ENCODE results near the gene SRI. TPM values are rescaled to one million over a fixed set of nuclear protein-coding genes. Genes with fewer than 3 reads are reported as not detected.

The SRI gene
- total RNA-seq, 1 experiment from 2014 or later: 136 TPM

GRCh38 chr7:88253640-88254039 is 33.8 kb upstream of the SRI start:
- DNase-seq: no peak
- Histone ChIP-seq H3K27me3 (ENCODE audit: insufficient read depth, low read length) (no peaks in the 10 kb centered on the region), H4K5ac (ENCODE audit: insufficient read length, low read depth, low read length) (no peak overlapping the region), H3K23ac (ENCODE audit: insufficient read length, low read depth, low read length) (no peak overlapping the region), H2BK120ac (ENCODE audit: low read depth, low read length, poor library complexity, severe bottlenecking) (no peak overlapping the region), H4K91ac (ENCODE audit: insufficient read length, low read depth, low read length) (no peak overlapping the region), H3K4me2 (ENCODE audit: insufficient read depth, insufficient read length, low read length) (no peak overlapping the region), H3K4me1 (ENCODE audit: insufficient read depth, low read length) (no peaks in the 10 kb centered on the region), H4K20me1 (ENCODE audit: control insufficient read depth, insufficient read depth, insufficient read length) (no peaks in the 10 kb centered on the region), H3K79me1 (ENCODE audit: insufficient read depth, low read depth, low read length, poor library complexity, severe bottlenecking) (no peaks in the 10 kb centered on the region), H3K79me2 (ENCODE audit: insufficient read depth, low read length) (no peaks in the 10 kb centered on the region), H3K23me2 (ENCODE audit: insufficient read length, low read depth, low read length, poor library complexity, severe bottlenecking) (no peaks in the 10 kb centered on the region), H2AK5ac (ENCODE audit: insufficient read length, low read length) (no peak overlapping the region), H3K9ac (ENCODE audit: extremely low read depth, insufficient read length, low read length) (no peak overlapping the region), H3T11ph (ENCODE audit: low read length) (no peak overlapping the region), H3K56ac (ENCODE audit: insufficient read length, low read depth, low read length) (no peak overlapping the region), H2BK5ac (ENCODE audit: insufficient read length, low read length) (no peak overlapping the region), H3K27ac (ENCODE audit: insufficient read length, low read depth, low read length) (no peak overlapping the region), H2BK15ac (ENCODE audit: low read depth, low read length) (no peak overlapping the region), H3K14ac (ENCODE audit: insufficient read depth, low read length) (no peak overlapping the region), H2BK12ac (ENCODE audit: insufficient read length, low read depth, low read length) (no peak overlapping the region), H4K8ac (replicated peaks; ENCODE audit: insufficient read length, low read depth, low read length) (no peak overlapping the region), H2AFZ (ENCODE audit: low read length) (no peak overlapping the region), H3K4ac (ENCODE audit: low read depth, low read length) (no peak overlapping the region), H3K9me3 (ENCODE audit: control insufficient read depth, low read depth, low read length) (no peaks in the 10 kb centered on the region), H3K18ac (ENCODE audit: insufficient read length, low read depth, low read length) (no peak overlapping the region), H2BK20ac (ENCODE audit: low read depth, low read length, poor library complexity, severe bottlenecking) (no peak overlapping the region)
- no peak overlapping the region for H3K27ac Mint-ChIP-seq
- H3K9me3 Mint-ChIP-seq: peaks cover 12 to 20% of the 10 kb centered on the region in 2 experiments
- no peak overlapping the region for H3K4me3 Mint-ChIP-seq
- no peaks in the 10 kb centered on the region; the same call in 1 of the 2 replicates for H3K27me3 Mint-ChIP-seq (ENCODE audit: low read depth)
- H3K36me3 Mint-ChIP-seq (ENCODE audit: insufficient read depth in 1 of 3, low read depth in 3 of 3): peaks cover 4 to 18% (median 11%) of the 10 kb centered on the region in 3 experiments
- no peak for TF ChIP-seq CTCF (conservative IDR thresholded peaks at IDR 0.05)
- H3K4me1 Mint-ChIP-seq: no peaks in the 10 kb centered on the region
